Measurements from ENCODE around the gene SEC24A.
A peak's percentile ranks its signal among the peaks of the same experiment; 100 is the strongest.
"Not testable (repeated sequence)": the region's sequence is repeated elsewhere in the genome, so short reads cannot be mapped to it uniquely, and the experiment has no call there.

Gene SEC24A

GRCh38 chr5:134649163-134649835 lies 714 bp downstream of the SEC24A start:
- H3K4me3 ChIP-seq (replicated peaks; ENCODE audit: low read depth, low read length): peak overlapping the region; percentile 99
- no peak for TF ChIP-seq CTCF (IDR thresholded peaks at IDR 0.05; ENCODE audit: low read length, missing control alignments)
- DNase-seq (ENCODE audit: low read depth): peak; percentile 16

DNA sequence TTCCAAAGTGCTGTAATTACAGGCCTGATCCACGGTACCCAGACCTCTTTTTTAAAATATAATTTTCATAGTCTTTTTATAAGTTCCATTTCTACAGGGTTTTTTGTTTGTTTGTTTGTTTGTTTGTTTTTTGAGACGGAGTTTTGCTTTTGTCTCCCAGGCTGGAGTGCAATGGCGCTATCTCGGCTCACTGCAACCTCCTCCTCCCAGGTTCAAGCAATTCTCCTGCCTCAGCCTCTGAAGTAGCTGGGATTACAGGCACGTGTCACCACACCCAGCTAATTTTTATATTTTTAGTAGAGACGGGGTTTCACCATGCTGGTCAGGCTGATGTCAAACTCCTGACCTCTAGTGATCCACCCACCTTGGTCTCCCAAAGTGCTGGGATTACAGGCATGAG lies 2.1 kb downstream of the SEC24A start:
- peak overlapping the region; percentile 99 for H3K4me3 ChIP-seq (replicated peaks; ENCODE audit: low read depth, low read length)
- DNase-seq (ENCODE audit: low read depth): not testable (repeated sequence)

DNA sequence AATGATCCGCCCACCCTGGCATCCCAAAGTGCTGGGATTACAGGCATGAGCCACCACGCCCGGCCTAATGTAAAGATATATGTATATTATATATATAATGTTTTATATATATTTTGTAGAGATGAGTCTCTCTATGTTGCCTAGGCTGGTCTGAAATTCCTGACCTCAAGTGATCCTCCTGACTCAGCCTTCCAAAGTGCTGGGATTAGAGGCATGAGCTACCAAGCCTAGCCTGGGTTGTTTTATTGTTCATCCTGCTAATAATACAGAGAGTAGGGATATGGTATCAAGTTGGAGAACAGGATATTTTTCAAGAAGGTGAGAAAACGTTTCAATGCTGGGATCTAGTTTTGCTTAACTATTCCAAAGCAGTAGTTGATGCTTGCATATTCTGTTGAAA lies 2.9 kb downstream of the SEC24A start:
- no peak for TF ChIP-seq CTCF (IDR thresholded peaks at IDR 0.05; ENCODE audit: low read length, missing control alignments)

DNA sequence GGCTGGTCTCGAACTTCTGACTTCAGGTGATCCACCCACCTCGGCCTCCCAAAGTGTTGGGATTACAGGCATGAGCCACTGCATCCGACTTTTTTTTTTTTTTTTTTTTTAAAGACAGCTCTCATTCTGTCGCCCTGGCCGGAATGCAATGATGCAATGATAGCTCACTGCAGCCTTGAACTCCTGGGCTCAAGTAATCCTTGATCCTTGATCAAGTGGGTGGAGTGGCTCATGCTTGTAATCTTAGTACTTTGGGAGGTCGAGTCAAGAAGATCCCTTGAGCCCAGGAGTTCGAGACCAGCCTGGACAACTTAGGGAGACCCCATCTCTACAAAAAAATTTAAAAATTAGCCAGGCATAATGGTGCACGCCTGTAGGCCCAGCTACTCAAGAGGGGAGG lies 8.1 kb downstream of the SEC24A start:
- H3K4me3 ChIP-seq (replicated peaks; ENCODE audit: low read depth, low read length): no peak overlapping the region
- TF ChIP-seq CTCF (IDR thresholded peaks at IDR 0.05; ENCODE audit: low read length, missing control alignments): no peak
- DNase-seq (ENCODE audit: low read depth): no peak

More for the DNA sequence above, 2.9 kb downstream of the SEC24A start:
- H3K4me3 ChIP-seq (replicated peaks; ENCODE audit: low read depth, low read length): no peak overlapping the region
- no peak for DNase-seq (ENCODE audit: low read depth)

- no peak for DNase-seq (ENCODE audit: low read depth)
- no peak for TF ChIP-seq CTCF (IDR thresholded peaks at IDR 0.05; ENCODE audit: low read length, missing control alignments)
- no peak overlapping the region for H3K4me3 ChIP-seq (replicated peaks; ENCODE audit: low read depth, low read length)
Observed at GRCh38 chr5:134659456-134659855, 10.9 kb downstream of the SEC24A start.

GRCh38 chr5:134659922-134660321 lies 11.3 kb downstream of the SEC24A start:
- no peak overlapping the region for H3K4me3 ChIP-seq (replicated peaks; ENCODE audit: low read depth, low read length)

DNA sequence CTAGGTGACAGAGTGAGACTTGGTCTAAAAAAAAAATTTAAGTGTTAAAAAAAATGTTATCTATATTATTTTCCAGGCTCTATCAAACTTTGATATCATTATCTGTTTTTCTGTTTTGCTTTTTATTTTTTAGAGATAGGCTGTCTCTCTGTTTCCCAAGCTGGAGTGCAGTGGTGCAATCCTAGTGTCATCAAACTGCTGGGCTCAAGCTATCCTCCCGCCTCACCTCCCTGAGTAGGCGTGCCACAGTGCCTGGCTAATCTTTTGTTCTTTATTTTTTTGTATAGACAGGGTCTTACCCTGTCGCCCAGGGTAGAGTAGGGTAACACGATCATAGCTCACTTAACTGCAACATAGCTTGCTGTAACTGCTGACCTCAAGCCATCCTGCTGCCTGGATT lies 14.4 kb downstream of the SEC24A start:
- H3K4me3 ChIP-seq (replicated peaks; ENCODE audit: low read depth, low read length): no peak overlapping the region
- no peak for DNase-seq (ENCODE audit: low read depth)
- no peak for TF ChIP-seq CTCF (IDR thresholded peaks at IDR 0.05; ENCODE audit: low read length, missing control alignments)

More at GRCh38 chr5:134659922-134660321, 11.3 kb downstream of the SEC24A start:
- DNase-seq (ENCODE audit: low read depth): no peak
- TF ChIP-seq CTCF (IDR thresholded peaks at IDR 0.05; ENCODE audit: low read length, missing control alignments): no peak

All from fibroblast of pulmonary artery (primary cell).